ENCODE data around the gene RFX2. TPM values are rescaled to one million over a fixed set of nuclear protein-coding genes. Genes with fewer than 3 reads are reported as not detected.
"Not testable (repeated sequence)": the region's sequence is repeated elsewhere in the genome, so short reads cannot be mapped to it uniquely, and the experiment has no call there.

The RFX2 gene
- total RNA-seq, 2 donors from 2014 or later: 14.0 to 14.8 TPM

DNA sequence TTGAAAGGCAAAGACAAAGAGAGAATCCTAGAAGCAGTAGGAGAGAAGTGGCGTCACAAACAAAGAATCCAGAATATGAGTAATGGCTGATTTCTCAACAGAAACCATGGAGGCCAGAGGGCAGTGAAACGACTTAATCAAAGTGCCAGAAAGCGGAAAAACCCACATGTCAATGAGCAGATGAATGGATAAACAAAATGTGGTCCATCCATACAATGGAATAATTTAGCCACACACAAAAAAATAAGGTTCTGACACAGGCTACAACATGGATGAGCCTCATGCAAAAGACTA, 80.1 kb downstream of the RFX2 start:
- Histone ChIP-seq H3K27ac (no peak overlapping the region), H3K27me3 (no peaks in the 10 kb centered on the region), H3K4me1 (no peaks in the 10 kb centered on the region), H3K36me3 (replicated peaks in 1 of 2; ENCODE audit: insufficient read depth in 1 of 2, low read depth in 2 of 2) (no peaks in the 10 kb centered on the region), H3K9me3 (no peaks in the 10 kb centered on the region), H3K4me3 (no peak overlapping the region)
- ATAC-seq: no peak
- WGBS, 2 donors: 68 to 77% methylated on average over 3 of the region's 3 CpGs
- intact Hi-C loops (cut with DNase I): no loop called here
- TF ChIP-seq, protein P1, sequence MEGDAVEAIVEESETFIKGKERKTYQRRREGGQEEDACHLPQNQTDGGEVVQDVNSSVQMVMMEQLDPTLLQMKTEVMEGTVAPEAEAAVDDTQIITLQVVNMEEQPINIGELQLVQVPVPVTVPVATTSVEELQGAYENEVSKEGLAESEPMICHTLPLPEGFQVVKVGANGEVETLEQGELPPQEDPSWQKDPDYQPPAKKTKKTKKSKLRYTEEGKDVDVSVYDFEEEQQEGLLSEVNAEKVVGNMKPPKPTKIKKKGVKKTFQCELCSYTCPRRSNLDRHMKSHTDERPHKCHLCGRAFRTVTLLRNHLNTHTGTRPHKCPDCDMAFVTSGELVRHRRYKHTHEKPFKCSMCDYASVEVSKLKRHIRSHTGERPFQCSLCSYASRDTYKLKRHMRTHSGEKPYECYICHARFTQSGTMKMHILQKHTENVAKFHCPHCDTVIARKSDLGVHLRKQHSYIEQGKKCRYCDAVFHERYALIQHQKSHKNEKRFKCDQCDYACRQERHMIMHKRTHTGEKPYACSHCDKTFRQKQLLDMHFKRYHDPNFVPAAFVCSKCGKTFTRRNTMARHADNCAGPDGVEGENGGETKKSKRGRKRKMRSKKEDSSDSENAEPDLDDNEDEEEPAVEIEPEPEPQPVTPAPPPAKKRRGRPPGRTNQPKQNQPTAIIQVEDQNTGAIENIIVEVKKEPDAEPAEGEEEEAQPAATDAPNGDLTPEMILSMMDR (IDR thresholded peaks at IDR 0.05): no peak
- TF ChIP-seq POLR2A (IDR thresholded peaks at IDR 0.05): no peak
- no peak for DNase-seq

DNA sequence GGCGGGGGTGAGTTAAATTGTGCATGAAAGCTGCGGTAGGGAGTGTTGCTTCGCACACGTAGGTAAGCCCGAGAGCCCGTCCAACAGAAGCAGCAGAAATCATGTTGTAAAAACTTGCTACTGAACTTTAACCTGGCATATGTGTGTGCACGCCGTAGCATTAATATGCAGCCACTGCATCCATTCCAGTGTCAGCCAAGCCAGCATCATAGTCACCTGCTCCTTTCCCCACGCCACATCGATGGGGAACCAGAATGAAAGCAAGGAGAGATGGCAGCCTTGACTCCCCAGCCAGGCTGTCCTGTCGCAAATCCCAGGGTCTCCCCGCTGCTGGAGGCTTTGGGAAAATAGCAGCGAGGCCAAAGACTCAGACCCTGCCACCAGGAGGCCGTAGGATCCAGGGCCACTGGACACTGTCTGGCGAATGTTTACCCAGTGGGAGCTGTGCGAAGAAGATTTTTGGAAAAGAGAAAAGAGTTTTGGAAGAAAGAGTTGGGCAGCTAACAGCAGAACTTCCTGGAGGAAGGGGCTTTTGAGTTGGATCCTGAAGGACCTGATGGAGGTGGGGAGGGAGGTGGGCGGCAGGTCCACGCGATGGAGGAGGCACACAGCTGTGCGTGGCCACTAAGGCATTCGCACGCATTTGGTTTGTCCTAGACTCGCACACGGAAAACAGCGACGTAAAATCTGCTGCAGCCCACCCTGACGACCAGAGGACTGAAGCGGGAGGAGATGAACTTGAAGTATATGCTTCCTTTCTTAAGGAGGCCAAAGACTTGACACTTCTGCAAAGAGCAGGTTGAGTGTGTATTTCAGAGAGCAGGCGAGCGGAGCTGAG, 83.7 kb downstream of the RFX2 start:
- no peak for ATAC-seq
- WGBS, 2 donors: 75 to 76% methylated on average over 26 to 30 of the region's 30 CpGs
- H3K27me3 ChIP-seq: no peaks in the 10 kb centered on the region
- TF ChIP-seq, protein P1 (IDR thresholded peaks at IDR 0.05): no peak
- TF ChIP-seq POLR2A (IDR thresholded peaks at IDR 0.05): no peak
- no peaks in the 10 kb centered on the region for H3K36me3 ChIP-seq (replicated peaks in 1 of 2; ENCODE audit: insufficient read depth in 1 of 2, low read depth in 2 of 2)
- H3K4me1 ChIP-seq: peaks cover 13% of the 10 kb centered on the region
- no peaks in the 10 kb centered on the region for H3K9me3 ChIP-seq
- H3K4me3 ChIP-seq: no peak overlapping the region
- peak in 3 of 4 donors; percentile 41 to 60 (median 56) for DNase-seq
- H3K27ac ChIP-seq: no peak overlapping the region
- intact Hi-C loops (cut with DNase I): no loop called here

DNA sequence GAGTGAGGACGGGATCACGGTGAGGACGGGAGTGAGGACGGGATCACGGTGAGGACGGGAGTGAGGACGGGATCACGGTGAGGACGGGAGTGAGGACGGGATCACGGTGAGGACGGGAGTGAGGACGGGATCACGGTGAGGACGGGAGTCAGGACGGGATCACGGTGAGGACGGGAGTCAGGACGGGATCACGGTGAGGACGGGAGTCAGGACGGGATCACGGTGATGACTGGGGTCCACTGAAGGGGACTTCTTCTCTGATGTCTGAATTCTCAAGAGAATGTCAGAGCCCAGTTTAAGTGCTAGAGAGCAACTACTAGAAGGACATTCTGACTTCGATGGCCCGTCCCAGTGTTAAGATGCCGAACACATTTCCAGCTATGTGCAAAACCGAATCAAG, 85.5 kb downstream of the RFX2 start:
- H3K9me3 ChIP-seq; H3K27ac ChIP-seq; H3K36me3 ChIP-seq (replicated peaks in 1 of 2; ENCODE audit: insufficient read depth in 1 of 2, low read depth in 2 of 2); intact Hi-C loops (cut with DNase I); H3K27me3 ChIP-seq; DNase-seq; H3K4me3 ChIP-seq; ATAC-seq: not testable (repeated sequence)
- H3K4me1 ChIP-seq: peaks cover 30% of the 10 kb centered on the region
- 93 to 96% methylated on average over 22 to 27 of the region's 27 CpGs for WGBS, 2 donors

DNA sequence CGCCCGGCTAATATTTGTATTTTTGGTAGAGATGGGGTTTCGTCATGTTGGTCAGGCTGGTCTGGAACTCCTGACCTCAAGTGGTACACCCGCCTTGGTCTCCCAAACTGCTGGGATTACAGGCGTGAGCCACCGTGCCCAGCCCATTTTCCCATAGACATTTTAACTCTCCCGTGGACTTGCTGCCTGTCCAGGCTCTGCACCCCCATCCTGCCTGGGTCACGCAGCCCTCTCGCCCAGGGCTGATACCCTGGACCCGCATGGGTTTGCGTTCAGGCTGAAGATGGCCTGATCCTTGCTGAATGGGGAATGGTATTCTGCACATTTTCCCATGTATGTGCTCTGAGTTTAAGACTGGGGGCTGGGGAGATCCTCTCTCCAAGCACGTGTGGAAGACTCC, 86.4 kb downstream of the RFX2 start:
- no peaks in the 10 kb centered on the region for H3K36me3 ChIP-seq (replicated peaks in 1 of 2; ENCODE audit: insufficient read depth in 1 of 2, low read depth in 2 of 2)
- H3K4me3 ChIP-seq: no peak overlapping the region
- intact Hi-C loops (cut with DNase I): no loop called here
- no peaks in the 10 kb centered on the region for H3K27me3 ChIP-seq
- no peak overlapping the region for H3K27ac ChIP-seq
- peaks cover 30% of the 10 kb centered on the region for H3K4me1 ChIP-seq
- WGBS, 2 donors: 89 to 91% methylated on average over 7 to 12 of the region's 12 CpGs
- DNase-seq (no peak), ATAC-seq (no peak)
- TF ChIP-seq POLR2A (IDR thresholded peaks at IDR 0.05): no peak
- TF ChIP-seq, protein P1 (IDR thresholded peaks at IDR 0.05): no peak
- no peaks in the 10 kb centered on the region for H3K9me3 ChIP-seq

DNA sequence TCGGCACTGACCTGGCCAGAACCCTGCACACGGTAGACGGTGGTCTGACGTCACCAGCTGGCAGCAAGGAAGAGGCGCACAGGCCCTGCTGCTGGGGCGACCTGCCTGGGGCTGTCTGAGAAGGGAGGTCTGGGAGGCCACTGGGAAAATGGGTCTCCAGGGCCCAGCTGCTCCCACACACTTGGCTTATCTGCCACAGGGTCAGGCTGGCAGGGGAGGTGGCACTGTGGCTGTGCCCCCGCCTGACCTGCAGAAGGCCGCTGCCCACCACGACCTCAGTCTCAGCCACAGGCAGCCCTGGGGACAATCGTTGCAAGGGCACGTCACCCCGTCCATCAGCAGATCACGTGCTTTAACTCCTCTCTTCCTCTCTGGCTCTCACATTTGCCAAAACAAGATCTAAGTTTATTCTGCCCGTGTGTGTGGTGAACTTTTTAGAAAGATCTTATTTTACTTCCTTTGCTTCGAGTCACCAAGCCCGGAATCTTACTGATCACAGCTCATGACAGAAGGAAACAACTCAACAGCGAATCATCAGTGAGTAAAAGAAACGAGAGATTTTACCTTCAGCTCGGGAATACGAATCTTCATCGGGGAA, 87.1 kb downstream of the RFX2 start:
- ATAC-seq (no peak), DNase-seq (no peak)
- WGBS, 2 donors: 79% methylated on average over 20 to 21 of the region's 21 CpGs
- H3K9me3 ChIP-seq: no peaks in the 10 kb centered on the region
- intact Hi-C loops (cut with DNase I): no loop called here
- H3K36me3 ChIP-seq (replicated peaks in 1 of 2; ENCODE audit: insufficient read depth in 1 of 2, low read depth in 2 of 2): no peaks in the 10 kb centered on the region
- no peak overlapping the region for H3K4me3 ChIP-seq
- H3K27ac ChIP-seq: no peak overlapping the region
- peaks cover 30% of the 10 kb centered on the region for H3K4me1 ChIP-seq
- H3K27me3 ChIP-seq: no peaks in the 10 kb centered on the region
- TF ChIP-seq POLR2A (IDR thresholded peaks at IDR 0.05): no peak
- TF ChIP-seq, protein P1 (IDR thresholded peaks at IDR 0.05): no peak

Measured in body of pancreas (tissue), 4 donors.